BE2C (cell line): ENCODE measurements around the gene ZNF32.

Source experiments
- DNase-seq: peaks from one replicate; pipeline ENCODE4 v3.0.0-alpha.2; 2020
- H3K27me3 ChIP-seq: fragments of 250-450 bp; sonication (Bioruptor Pico); 2 replicates; pipeline ENCODE4 v1.5.1; 2020; ENCODE audit warnings: mild to moderate bottlenecking
- H3K36me3 ChIP-seq: fragments of 250-450 bp; sonication (Bioruptor Pico); 2 replicates; pipeline ENCODE4 v1.5.1; 2020; ENCODE audit warnings: mild to moderate bottlenecking
- H3K4me1 ChIP-seq: fragments of 250-450 bp; sonication (Bioruptor Pico); 2 replicates; pipeline ENCODE4 v1.5.1; 2020
- H3K4me3 ChIP-seq: 2 replicates; pipeline ENCODE4 v1.5.1; 2011; ENCODE audit warnings: low read depth, low read length
- H3K9me3 ChIP-seq: fragments of 250-450 bp; sonication (Bioruptor Pico); 2 replicates; pipeline ENCODE4 v1.5.1; 2020
- CTCF ChIP-seq: IDR thresholded peaks from 2 replicates; pipeline ENCODE4 v1.5.1; 2012; ENCODE audit warnings: mild to moderate bottlenecking, low read depth, low read length

The ZNF32 gene

GRCh38 chr10:43658227-43658626 is 9.5 kb upstream of the ZNF32 start:
- TF ChIP-seq CTCF: no peak
- DNase-seq: no peak
- H3K27me3 ChIP-seq: peaks cover 3% of the 10 kb centered on the region; the same call in 1 of the 2 replicates
- H3K36me3 ChIP-seq: no peaks in the 10 kb centered on the region
- no peaks in the 10 kb centered on the region for H3K4me1 ChIP-seq
- H3K4me3 ChIP-seq: no peak overlapping the region
- no peaks in the 10 kb centered on the region for H3K9me3 ChIP-seq

GRCh38 chr10:43655311-43655710 is 6.6 kb upstream of the ZNF32 start:
- Histone ChIP-seq H3K36me3 (no peaks in the 10 kb centered on the region), H3K27me3 (peaks cover 3% of the 10 kb centered on the region; the same call in 1 of the 2 replicates), H3K9me3 (no peaks in the 10 kb centered on the region), H3K4me1 (no peaks in the 10 kb centered on the region), H3K4me3 (no peak overlapping the region)
- no peak for DNase-seq
- no peak for TF ChIP-seq CTCF

- no peak for DNase-seq
Measured at GRCh38 chr10:43653746-43654145, 5.1 kb upstream of the ZNF32 start.

GRCh38 chr10:43649185-43649523 is 473 bp upstream of the ZNF32 start:
- no peak for TF ChIP-seq CTCF
- no peaks in the 10 kb centered on the region for H3K27me3 ChIP-seq
- H3K36me3 ChIP-seq: peaks cover 6% of the 10 kb centered on the region
- no peak for DNase-seq
- H3K4me1 ChIP-seq: no peaks in the 10 kb centered on the region
- peaks cover 3% of the 10 kb centered on the region for H3K9me3 ChIP-seq
- H3K4me3 ChIP-seq: peak overlapping the region; percentile 76

More at GRCh38 chr10:43653746-43654145, 5.1 kb upstream of the ZNF32 start:
- TF ChIP-seq CTCF: no peak
- no peaks in the 10 kb centered on the region for H3K9me3 ChIP-seq
- peaks cover 3% of the 10 kb centered on the region; the same call in 1 of the 2 replicates for H3K27me3 ChIP-seq
- H3K4me3 ChIP-seq: no peak overlapping the region
- no peaks in the 10 kb centered on the region for H3K4me1 ChIP-seq
- H3K36me3 ChIP-seq: no peaks in the 10 kb centered on the region

GRCh38 chr10:43648095-43648397 is 635 bp downstream of the ZNF32 start:
- H3K4me1 ChIP-seq: no peaks in the 10 kb centered on the region
- no peak for TF ChIP-seq CTCF
- no peak for DNase-seq
- peak overlapping the region; percentile 76 for H3K4me3 ChIP-seq
- H3K9me3 ChIP-seq: peaks cover 7% of the 10 kb centered on the region
- peaks cover 14% of the 10 kb centered on the region for H3K36me3 ChIP-seq
- H3K27me3 ChIP-seq: no peaks in the 10 kb centered on the region

- Histone ChIP-seq H3K4me3 (no peak overlapping the region), H3K27me3 (no peaks in the 10 kb centered on the region), H3K36me3 (peaks cover 14% of the 10 kb centered on the region), H3K4me1 (no peaks in the 10 kb centered on the region), H3K9me3 (peaks cover 7% of the 10 kb centered on the region)
- TF ChIP-seq CTCF: no peak
- DNase-seq: no peak
Measured at GRCh38 chr10:43647576-43647975, 1.1 kb downstream of the ZNF32 start.
